ENCODE data around the gene SMG1. TPM values are rescaled to one million over a fixed set of nuclear protein-coding genes. Genes with fewer than 3 reads are reported as not detected.
A peak's percentile ranks its signal among the peaks of the same experiment; 100 is the strongest.
"Not testable (repeated sequence)": the region's sequence is repeated elsewhere in the genome, so short reads cannot be mapped to it uniquely, and the experiment has no call there.

The SMG1 gene
- total RNA-seq, 2 experiments from 2014 or later: 123 to 127 TPM

DNA sequence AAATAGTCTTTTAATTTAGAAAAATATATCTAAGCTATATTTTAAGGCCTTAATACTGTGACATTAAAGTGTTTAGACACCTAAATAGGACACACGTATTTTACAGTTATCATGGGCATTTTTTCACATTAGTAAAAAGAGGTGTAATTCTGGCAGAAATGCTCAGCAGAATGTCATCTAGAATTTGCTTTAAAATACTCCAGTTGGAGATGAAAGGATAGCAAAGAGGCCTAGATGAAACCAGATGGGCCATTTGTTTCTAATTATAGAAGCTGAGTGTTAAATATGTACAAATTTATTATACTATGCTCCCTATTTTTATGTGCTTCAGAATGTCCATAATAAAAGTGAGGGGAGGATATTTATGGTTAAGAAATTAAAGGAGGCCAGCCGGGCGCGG is 48.5 kb downstream of the SMG1 start:
- H3K4me3 Mint-ChIP-seq; DNase-seq; POLR2A ChIA-PET; H3K9me3 Mint-ChIP-seq (ENCODE audit: insufficient read depth); H3K27me3 Mint-ChIP-seq (ENCODE audit: low read depth); H3K4me1 Mint-ChIP-seq (ENCODE audit: low read depth); H3K27ac Mint-ChIP-seq; ATAC-seq; CTCF ChIA-PET: not testable (repeated sequence)
- H3K36me3 Mint-ChIP-seq (ENCODE audit: low read depth): peaks cover 34% of the 10 kb centered on the region

DNA sequence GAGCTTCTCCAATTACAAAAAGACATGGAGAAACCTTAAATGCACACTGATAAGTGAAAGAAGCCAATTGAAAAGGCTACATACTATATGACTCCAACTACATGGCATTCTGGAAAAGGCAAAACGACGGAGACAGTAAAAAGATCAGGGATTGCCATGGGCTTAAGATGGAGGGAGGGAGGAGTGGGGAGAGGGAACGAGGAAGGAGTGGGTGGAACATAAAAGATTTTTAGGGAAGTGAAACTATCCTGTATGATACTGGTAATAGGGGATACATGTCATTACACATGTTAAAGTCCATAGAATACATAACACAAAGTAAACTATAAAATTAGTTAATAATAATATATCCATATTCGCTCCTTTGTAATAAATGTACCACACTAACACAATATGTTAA is 48.9 kb downstream of the SMG1 start:
- ATAC-seq; H3K27me3 Mint-ChIP-seq (ENCODE audit: low read depth); H3K4me3 Mint-ChIP-seq; H3K4me1 Mint-ChIP-seq (ENCODE audit: low read depth); H3K27ac Mint-ChIP-seq; DNase-seq; POLR2A ChIA-PET; H3K9me3 Mint-ChIP-seq (ENCODE audit: insufficient read depth); CTCF ChIA-PET: not testable (repeated sequence)
- H3K36me3 Mint-ChIP-seq (ENCODE audit: low read depth): peaks cover 32% of the 10 kb centered on the region

DNA sequence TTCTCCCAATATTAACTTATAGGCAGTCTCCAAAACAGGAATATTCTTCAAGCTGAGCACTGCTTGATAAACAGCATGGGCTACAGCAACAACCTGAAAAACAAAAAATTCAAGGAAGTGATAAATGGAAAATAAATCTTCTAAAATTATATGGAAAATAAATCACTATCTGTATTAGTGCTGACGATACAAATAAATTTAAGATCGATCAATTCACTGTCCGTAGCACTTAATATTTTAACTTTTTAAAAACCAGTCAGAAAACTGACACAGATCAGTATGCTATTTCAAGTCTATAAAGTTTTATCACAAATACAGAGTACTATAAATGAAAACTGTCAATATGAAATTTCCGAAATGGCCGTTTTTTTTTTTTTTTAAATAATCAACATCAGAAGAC is 49.9 kb downstream of the SMG1 start:
- H3K27me3 Mint-ChIP-seq (ENCODE audit: low read depth); H3K4me1 Mint-ChIP-seq (ENCODE audit: low read depth); H3K9me3 Mint-ChIP-seq (ENCODE audit: insufficient read depth); CTCF ChIA-PET; ATAC-seq; DNase-seq; H3K27ac Mint-ChIP-seq; H3K4me3 Mint-ChIP-seq; POLR2A ChIA-PET: not testable (repeated sequence)
- H3K36me3 Mint-ChIP-seq (ENCODE audit: low read depth): peaks cover 33% of the 10 kb centered on the region

DNA sequence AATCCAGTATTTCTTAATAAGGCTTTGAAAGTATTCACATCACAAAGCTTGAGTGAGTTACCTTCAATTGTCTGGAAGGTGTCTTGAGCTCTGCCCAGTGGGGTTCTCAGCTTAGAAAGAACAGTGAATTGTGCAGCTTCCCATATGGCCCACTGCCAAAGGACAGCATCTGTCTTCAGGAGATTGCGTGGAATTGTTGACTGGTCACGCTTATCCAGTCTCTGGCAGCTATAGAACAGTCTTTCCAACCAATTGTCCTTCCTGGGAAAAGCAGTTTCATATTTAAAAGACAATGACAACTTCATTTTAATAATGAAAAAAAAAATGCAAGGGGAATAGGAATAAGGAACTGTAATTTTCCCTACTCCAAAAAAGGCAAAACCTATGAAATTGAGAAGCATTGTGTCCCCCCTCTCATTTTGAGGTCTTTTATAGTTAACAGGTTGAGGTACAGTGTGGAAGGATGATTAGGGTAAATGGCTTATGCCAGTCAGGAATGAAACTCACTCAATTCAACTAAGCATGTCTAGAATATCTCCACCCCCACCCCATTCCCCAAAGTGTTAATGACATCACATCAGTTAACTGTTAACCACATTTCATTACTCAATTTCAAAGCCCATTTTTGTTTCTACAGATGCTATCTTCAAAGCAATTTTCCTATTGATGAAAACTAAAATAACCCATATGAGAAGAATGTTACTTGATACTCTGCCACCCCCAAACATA is 57.0 kb downstream of the SMG1 start:
- ATAC-seq; H3K4me1 Mint-ChIP-seq (ENCODE audit: low read depth); POLR2A ChIA-PET; H3K4me3 Mint-ChIP-seq; H3K27me3 Mint-ChIP-seq (ENCODE audit: low read depth); H3K27ac Mint-ChIP-seq; H3K9me3 Mint-ChIP-seq (ENCODE audit: insufficient read depth); DNase-seq: not testable (repeated sequence)
- CTCF ChIA-PET: interaction anchor here (1.0 kb wide), 1 partner anchor 99 kb away, joined by 3 read pairs; no protein-coding TSS in a partner anchor
- peaks cover 46% of the 10 kb centered on the region for H3K36me3 Mint-ChIP-seq (ENCODE audit: low read depth)

DNA sequence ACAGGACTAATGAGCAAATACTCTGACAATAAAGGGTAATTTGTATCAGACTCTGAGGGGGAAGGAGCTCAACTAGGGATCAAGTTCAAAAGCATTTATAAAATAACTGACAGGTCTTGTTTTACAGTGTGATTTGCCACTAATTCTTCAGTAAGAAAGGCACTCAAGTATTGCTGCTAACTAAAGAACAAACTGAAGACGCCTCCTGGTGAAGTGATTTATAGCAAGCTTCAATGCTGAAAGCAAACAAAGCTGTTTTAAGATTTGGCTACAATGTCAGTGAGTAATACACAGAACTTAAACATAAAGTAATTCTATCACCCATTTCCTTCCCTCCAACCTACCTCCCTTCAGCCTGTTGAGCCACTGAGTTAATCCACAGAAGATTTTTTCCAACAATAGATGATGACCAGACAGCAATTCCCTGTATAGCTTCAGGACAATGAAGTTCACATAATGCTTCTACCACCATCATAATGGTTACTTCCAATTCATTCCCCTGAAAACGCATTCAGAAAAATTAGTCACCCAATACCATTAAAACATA is 59.9 kb downstream of the SMG1 start:
- peaks cover 55% of the 10 kb centered on the region for H3K36me3 Mint-ChIP-seq (ENCODE audit: low read depth)
- H3K9me3 Mint-ChIP-seq (ENCODE audit: insufficient read depth); CTCF ChIA-PET; DNase-seq; ATAC-seq; POLR2A ChIA-PET; H3K27ac Mint-ChIP-seq; H3K4me1 Mint-ChIP-seq (ENCODE audit: low read depth); H3K4me3 Mint-ChIP-seq; H3K27me3 Mint-ChIP-seq (ENCODE audit: low read depth): not testable (repeated sequence)

DNA sequence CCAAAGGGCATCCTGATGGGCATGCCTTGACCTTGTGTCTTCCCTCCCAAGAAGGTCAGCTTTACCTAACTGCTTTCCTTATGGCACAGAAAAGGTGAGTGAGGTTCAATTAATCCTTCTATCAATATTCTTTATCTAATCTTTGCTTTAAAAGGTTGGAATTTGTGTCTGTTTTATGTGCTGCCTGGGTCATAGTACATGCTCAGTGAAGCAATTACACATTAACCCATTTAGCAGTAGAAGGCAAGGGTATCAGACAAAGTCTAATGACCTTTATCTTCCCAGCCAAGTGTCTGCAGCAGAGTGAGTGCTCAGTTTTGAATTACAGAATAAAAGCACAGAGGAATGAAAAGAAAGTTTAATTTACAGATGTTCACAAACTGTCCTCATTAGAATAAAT is 63.3 kb downstream of the SMG1 start:
- H3K4me3 Mint-ChIP-seq; H3K9me3 Mint-ChIP-seq (ENCODE audit: insufficient read depth); POLR2A ChIA-PET; ATAC-seq; H3K4me1 Mint-ChIP-seq (ENCODE audit: low read depth); DNase-seq; H3K27me3 Mint-ChIP-seq (ENCODE audit: low read depth); CTCF ChIA-PET: not testable (repeated sequence)
- H3K27ac Mint-ChIP-seq: peak overlapping the region; percentile 47
- H3K36me3 Mint-ChIP-seq (ENCODE audit: low read depth): peaks cover 56% of the 10 kb centered on the region

DNA sequence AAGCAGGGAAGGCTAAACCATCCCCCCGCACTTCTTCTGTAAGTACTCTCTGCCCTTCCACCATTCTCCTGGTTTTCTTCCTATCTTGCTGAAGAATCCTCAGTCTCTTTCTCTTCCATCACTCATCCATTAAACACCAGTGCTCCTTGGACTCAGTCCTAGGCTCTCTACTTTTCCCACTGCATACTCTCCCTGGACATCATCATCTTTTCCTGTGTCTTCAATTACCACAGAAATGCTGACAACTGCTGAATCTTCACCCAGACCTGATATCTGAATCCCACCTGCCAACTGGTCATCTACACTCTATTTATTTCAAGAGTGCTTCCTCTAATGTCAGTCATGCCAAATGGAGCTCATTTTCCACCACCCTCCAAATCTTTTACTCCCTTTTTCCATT is 71.0 kb downstream of the SMG1 start:
- no peak overlapping the region for H3K4me3 Mint-ChIP-seq
- no peaks in the 10 kb centered on the region for H3K4me1 Mint-ChIP-seq (ENCODE audit: low read depth)
- peaks cover 67% of the 10 kb centered on the region for H3K36me3 Mint-ChIP-seq (ENCODE audit: low read depth)
- no peaks in the 10 kb centered on the region for H3K9me3 Mint-ChIP-seq (ENCODE audit: insufficient read depth)
- CTCF ChIA-PET: no interaction called here
- no peak overlapping the region for H3K27ac Mint-ChIP-seq
- DNase-seq (no peak), ATAC-seq (no peak)
- POLR2A ChIA-PET: interaction anchor here (1.4 kb wide), 1 partner anchor 53 kb away, joined by 4 read pairs; no protein-coding TSS in a partner anchor
- H3K27me3 Mint-ChIP-seq (ENCODE audit: low read depth): no peaks in the 10 kb centered on the region

DNA sequence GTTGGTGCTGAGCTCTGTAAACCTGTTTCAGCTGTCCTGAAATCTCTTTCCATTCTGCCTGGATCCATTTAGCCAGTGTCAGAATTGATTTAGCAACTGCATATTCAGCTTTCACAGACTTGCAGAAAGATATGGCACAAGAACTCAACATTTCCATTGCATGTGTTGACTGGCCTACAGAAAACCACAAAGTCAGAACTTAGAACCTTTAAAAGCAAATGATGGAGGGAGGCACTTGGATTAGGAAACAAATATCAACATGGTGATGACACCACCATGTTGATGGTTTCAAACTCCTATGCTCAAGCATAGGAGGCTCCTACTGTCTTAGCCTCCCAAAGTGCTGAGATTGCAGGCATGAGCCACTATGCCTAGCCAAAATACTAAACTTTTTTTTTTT is 72.5 kb downstream of the SMG1 start:
- Mint-ChIP-seq H3K36me3 (ENCODE audit: low read depth) (peaks cover 73% of the 10 kb centered on the region), H3K9me3 (ENCODE audit: insufficient read depth) (no peaks in the 10 kb centered on the region), H3K27me3 (ENCODE audit: low read depth) (no peaks in the 10 kb centered on the region), H3K27ac (no peak overlapping the region), H3K4me3 (no peak overlapping the region), H3K4me1 (ENCODE audit: low read depth) (no peaks in the 10 kb centered on the region)
- DNase-seq: no peak
- POLR2A ChIA-PET: no interaction called here
- CTCF ChIA-PET: interaction anchor here (0.9 kb wide), 1 partner anchor 52 kb away, joined by 3 read pairs; no protein-coding TSS in a partner anchor
- peak; percentile 33 for ATAC-seq

DNA sequence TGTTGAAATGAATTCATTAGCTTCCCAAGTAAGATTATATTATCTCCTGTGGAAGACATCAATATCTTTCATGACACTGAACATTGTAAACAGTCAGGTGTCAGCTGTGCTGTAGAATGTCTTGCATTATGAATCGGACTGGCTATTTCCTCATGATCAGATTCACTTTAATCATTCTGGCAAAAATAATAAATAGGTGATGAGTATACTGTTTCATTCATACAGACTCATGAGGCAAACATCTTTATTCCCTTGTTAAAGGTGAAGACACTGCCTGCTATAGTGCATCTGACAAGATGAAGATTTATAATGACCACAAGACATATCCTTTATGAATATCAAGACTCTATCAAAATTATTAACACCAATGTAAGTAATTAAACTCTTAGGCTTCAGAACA is 73.6 kb downstream of the SMG1 start:
- CTCF ChIA-PET: interaction anchor here (0.9 kb wide), 1 partner anchor 51 kb away, joined by 3 read pairs; no protein-coding TSS in a partner anchor
- no peak for DNase-seq
- POLR2A ChIA-PET: no interaction called here
- no peak for ATAC-seq
- H3K27ac Mint-ChIP-seq: no peak overlapping the region
- H3K4me1 Mint-ChIP-seq (ENCODE audit: low read depth): no peaks in the 10 kb centered on the region
- no peaks in the 10 kb centered on the region for H3K27me3 Mint-ChIP-seq (ENCODE audit: low read depth)
- H3K9me3 Mint-ChIP-seq (ENCODE audit: insufficient read depth): no peaks in the 10 kb centered on the region
- H3K36me3 Mint-ChIP-seq (ENCODE audit: low read depth): peaks cover 69% of the 10 kb centered on the region
- H3K4me3 Mint-ChIP-seq: no peak overlapping the region

DNA sequence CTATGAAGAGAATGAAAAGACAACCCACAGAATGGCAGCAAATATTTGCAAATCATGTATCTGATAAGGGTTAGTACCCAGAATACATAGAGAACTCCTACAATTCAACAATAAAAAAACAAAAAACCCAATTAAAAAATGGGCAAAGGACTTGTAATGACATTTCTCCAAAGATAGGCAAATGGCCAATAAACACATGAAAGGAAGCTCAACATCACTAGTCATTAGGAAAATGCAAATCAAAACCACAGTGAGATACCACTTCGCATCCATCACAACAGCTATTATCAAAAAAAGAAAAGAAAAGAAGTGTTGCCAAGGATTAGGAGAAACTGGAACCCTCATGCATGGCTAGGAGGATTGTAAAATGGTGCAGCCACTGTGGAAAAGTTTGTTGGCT is 79.8 kb downstream of the SMG1 start:
- POLR2A ChIA-PET: no interaction called here
- no peak for ATAC-seq
- H3K36me3 Mint-ChIP-seq (ENCODE audit: low read depth): peaks cover 69% of the 10 kb centered on the region

DNA sequence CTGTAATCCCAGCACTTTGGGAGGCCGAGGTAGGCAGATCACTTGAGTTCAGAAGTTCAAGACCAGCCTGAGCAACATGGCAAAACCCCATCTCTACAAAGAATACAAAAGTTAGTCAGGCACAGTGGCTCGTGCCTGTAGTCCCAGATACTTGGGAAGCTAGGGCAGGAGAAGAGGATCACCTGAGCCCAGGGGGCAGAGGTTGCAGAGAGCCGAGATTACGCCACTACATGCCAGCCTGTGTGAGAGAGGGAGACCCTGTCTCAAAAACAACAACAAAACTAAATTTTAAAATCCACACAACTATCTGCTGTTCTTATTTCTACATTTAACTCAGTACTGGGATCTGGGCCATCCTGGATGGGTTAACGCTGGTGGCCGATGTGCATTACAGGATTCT is 83.6 kb downstream of the SMG1 start:
- POLR2A ChIA-PET: no interaction called here
- Mint-ChIP-seq H3K27me3 (ENCODE audit: low read depth) (no peaks in the 10 kb centered on the region), H3K4me1 (ENCODE audit: low read depth) (no peaks in the 10 kb centered on the region), H3K4me3 (no peak overlapping the region), H3K27ac (peak overlapping the region; percentile 10), H3K9me3 (ENCODE audit: insufficient read depth) (no peaks in the 10 kb centered on the region), H3K36me3 (ENCODE audit: low read depth) (peaks cover 68% of the 10 kb centered on the region)
- DNase-seq: no peak
- CTCF ChIA-PET: interaction anchor here (1.0 kb wide), 1 partner anchor 10 kb away, joined by 3 read pairs; no protein-coding TSS in a partner anchor
- ATAC-seq: no peak

More for the DNA sequence above, 79.8 kb downstream of the SMG1 start:
- no peak for DNase-seq
- Mint-ChIP-seq H3K4me3 (no peak overlapping the region), H3K4me1 (ENCODE audit: low read depth) (no peaks in the 10 kb centered on the region), H3K27ac (no peak overlapping the region), H3K27me3 (ENCODE audit: low read depth) (no peaks in the 10 kb centered on the region), H3K9me3 (ENCODE audit: insufficient read depth) (no peaks in the 10 kb centered on the region)
- CTCF ChIA-PET: interaction anchor here (1.1 to 3.8 kb wide), 3 partner anchors 10 to 61 kb away, joined by 3 to 23 read pairs (median 4); partner anchors contain the start of gene ARL6IP1

DNA sequence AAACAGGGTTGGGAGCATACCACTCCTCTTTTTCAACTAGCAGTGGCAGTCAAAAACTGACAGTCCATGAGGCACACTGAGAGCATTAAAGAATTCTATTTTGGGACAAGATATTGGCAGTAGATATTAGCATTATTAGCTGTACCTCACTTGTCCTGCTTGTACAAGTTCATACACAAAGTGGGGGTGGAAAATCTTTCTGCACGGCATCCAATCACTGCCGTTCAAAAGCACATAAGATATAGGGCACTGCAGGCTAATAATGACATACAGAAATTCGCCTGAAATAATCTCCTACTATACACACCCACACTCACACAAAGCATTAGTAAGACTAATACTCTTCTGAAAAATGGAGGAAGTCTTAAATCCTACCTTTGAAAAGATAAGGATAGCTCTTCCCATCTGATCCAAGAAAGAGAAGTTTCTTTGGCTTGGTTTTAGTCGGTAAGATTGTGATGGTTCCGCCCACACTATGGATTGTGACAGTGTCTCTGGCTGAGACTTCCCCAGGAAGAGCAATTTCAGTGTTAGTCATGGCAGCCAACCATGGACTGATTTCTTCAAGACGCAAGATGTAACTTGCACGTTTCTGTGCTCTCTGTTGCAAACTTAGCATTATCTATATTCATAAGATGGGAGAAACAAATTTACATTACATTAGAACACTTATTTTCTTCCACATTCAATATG is 84.2 kb downstream of the SMG1 start:
- ChIA-PET CTCF (no interaction called here), POLR2A (no interaction called here)
- no peak for DNase-seq
- Mint-ChIP-seq H3K4me1 (ENCODE audit: low read depth) (no peaks in the 10 kb centered on the region), H3K4me3 (no peak overlapping the region), H3K27ac (peak overlapping the region; percentile 10), H3K9me3 (ENCODE audit: insufficient read depth) (no peaks in the 10 kb centered on the region), H3K36me3 (ENCODE audit: low read depth) (peaks cover 69% of the 10 kb centered on the region), H3K27me3 (ENCODE audit: low read depth) (no peaks in the 10 kb centered on the region)
- ATAC-seq: no peak
